ENCODE measurements around the gene ANG.
"Not testable (repeated sequence)": the region's sequence is repeated elsewhere in the genome, so short reads cannot be mapped to it uniquely, and the experiment has no call there.

ANG gene

DNA sequence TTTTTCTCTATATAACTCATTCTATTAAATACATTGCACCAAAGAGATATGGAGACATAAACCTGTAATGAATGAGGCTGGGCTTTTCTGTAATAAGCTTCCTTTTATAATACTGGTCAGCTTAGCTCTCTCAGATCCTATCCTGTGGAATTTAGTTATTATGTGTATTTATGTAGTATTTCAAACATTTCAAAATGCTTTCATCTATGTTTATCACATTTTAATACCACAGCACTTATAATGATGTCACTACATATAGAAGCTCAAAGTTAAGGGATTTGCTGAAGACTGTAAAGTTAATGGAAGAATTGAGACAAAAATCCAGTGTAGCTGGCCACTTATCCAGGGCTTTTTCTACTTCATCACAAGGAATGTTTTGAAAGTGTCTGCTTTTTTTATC is 11.4 kb downstream of the ANG start:
- DNase-seq (ENCODE audit: low read depth), result no peak

DNA sequence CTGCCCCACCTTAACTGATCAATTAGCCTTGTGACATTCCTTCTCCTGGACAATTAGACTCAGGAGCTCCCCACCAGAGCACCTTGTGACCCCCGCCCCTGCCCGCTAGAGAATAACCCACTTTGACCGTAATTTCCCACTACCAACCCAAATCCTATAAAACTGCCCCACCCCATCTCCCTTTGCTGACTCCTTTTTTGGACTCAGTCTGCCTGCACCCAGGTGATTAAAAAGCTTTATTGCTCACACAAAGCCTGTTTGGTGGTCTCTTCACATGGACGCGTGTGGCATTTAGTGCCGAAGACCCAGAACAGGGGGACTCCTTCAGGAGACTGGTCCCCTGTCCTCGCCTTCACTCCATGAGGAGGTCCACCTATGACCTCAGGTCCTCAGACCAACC is 12.4 kb downstream of the ANG start:
- not testable (repeated sequence) for DNase-seq (ENCODE audit: low read depth)

DNA sequence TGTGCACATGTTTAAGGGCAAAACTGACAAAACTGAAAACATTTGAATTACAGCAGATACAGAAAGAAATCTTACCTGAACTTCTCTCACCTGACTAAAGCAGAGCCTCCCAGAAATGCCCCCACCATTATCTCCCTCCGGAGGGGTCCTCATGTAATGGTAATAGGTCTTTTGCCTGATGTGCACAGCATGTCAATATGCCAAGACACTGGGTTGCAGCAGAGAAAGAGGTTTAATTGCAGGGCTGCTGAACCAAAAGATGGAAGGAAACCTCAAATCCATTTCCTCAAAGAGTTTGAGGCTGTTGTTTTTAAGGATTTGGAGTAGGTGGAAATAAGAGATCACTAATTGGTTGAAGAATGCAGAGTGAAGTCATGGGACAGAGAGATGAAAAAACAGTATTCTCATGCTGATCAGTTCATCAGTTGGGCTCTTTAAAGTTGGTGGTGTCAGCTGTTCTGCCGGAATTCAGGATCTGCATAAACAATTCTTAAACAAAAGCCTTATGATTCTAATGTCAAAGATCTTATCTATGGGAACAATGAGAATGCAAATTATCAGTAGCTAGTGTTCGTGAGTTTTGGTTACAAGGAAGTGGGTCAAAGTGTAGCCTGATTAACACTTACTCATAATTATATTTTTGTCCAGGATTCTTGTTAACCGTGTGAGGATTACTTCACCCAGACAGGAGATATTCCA is 18.2 kb downstream of the ANG start:
- DNase-seq (ENCODE audit: low read depth), result no peak

DNA sequence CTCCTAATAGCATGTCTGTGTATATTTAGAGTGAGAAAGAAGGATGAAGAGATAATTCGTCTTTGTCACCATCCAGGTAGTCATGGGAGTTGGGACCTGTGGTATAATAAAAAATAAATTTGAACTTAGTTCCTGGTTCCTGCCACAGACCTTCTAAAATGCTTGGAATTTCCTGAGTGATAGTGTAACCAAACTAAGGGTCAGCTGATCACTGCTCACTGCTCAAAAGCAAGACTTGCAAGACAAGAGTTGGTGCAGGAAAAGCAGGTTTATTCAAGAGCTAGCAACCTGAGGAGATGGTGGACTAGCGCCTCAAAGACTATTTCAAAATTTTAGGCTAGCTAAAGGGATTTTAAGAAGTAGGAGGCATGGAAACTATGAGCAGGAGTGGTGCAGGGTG is 19.1 kb downstream of the ANG start:
- DNase-seq (ENCODE audit: low read depth), result no peak

DNA sequence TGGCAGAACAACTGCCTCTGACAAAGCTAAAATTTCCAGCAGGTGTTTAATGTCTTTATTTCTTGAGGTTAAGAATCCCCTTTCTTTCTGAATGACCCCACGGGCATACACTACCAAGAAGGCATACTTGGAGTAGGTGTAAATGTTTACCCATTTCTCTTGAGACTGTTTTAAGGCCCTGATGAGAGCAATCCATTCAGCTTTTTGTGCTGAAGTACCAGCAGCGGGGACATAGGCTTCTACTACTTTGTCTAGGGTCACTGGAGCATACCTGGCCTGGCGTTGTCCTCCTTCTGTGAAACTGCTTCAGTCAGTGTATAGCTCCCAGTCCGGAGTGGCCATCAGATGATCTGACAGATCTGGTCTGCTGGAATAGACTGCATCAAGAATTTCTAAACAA is 22.7 kb downstream of the ANG start:
- DNase-seq (ENCODE audit: low read depth), result no peak

DNA sequence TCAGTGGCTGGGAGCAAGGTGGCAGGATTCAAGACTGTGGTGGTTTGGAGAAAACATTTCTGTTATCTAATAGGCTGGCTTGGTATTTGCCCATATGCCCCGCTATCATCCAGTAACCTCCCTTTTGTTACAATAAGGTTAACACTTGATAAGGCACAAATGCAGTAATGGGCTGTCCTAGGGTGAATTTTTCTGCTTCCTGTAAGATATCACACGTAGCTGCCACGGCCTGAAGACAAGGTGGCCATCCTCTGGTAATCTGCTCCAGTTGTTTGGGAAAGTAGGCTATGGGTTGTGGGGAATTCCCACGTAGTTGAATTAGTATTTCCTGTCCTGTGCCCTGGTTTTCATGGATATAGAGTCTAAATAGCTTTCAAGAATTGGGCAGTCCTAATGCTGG is 23.1 kb downstream of the ANG start:
- no peak for DNase-seq (ENCODE audit: low read depth)

DNA sequence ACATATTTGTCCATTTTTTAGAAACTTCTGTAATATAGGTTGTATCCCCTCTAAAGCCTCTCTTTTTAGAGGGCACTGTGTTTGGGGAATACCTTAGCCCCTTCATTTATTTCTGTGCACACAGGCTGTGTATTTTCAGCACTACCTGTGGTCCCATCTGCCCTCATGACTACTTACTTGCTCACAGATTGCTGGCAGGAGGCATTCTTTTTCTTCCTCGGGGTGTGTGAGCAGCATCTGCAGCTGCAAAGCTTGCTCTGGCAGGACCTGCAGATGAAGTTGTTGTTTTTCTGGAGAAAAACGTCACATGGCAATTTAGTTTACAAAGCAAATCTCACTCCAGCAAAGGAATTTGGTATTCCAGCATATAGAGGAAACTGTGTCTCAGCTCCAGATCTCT is 24.3 kb downstream of the ANG start:
- DNase-seq (ENCODE audit: low read depth), result no peak

DNA sequence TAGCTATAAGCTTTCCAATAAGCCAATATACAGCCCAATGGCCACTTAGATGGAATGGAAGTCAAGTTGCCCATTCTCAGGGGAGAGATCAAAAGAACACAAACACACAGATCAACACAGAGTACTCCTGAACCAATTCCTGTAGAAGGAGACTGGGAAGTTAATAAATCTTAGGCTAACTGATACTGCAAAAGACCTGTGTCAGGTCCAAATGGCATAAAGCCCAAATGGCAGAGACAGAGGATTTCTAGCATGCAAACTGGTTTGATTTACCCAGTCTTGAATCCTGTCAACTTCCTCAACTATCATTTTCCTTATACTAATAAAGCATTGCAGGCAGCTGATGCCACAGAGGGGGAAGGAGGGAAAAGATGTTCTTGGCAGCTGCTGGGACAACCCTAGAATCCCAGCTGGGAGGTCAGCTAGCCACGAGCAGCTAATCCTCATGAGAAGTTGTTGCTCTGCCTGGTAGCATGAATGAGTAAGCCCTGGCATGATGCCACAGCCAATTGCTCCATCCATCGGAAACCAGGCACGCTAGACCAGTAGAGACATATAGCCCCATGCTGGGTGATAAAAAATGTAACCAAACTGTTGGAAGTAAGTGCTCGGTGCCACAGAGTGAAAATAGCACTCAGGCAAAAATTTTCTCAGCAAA is 26.2 kb downstream of the ANG start:
- no peak for DNase-seq (ENCODE audit: low read depth)

DNA sequence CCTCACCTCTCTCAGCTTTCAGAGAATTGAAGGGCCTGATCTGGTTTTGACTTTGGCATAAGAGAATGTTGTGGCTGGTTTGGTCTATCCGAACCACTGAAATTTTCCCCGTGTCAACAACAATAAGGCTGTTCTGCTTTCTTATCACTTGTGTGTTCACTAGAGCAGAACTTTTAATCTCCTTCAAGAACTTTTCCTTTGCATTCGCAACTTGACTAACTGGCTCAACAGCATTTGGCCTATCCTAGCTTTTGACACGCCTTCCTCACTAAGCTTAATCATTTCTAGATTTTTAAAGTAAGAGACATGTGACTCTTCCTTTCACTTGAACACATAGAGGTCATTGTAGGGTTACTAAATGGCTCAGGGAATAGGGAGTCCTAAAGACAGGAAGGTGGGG is 31.2 kb downstream of the ANG start:
- DNase-seq (ENCODE audit: low read depth), result no peak

DNA sequence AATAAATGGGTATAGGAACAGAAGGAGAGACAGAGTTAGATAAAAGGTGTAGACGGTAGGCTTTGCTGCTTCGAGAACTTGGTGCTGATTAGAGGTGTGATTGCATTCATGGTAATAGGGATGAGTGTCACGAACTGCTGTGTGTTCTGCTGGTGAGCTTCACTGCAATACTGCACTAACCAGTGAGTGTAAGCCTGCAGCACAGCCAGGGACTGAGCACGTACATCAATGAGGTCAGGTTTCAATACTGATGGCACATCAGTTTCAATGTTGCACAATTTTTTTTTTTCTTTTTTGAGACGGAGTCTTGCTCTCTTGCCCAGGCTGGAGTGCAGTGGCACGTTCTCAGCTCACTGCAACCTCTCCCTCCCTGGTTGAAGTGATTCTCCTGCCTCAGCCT is 32.2 kb downstream of the ANG start:
- DNase-seq (ENCODE audit: low read depth), result no peak

DNA sequence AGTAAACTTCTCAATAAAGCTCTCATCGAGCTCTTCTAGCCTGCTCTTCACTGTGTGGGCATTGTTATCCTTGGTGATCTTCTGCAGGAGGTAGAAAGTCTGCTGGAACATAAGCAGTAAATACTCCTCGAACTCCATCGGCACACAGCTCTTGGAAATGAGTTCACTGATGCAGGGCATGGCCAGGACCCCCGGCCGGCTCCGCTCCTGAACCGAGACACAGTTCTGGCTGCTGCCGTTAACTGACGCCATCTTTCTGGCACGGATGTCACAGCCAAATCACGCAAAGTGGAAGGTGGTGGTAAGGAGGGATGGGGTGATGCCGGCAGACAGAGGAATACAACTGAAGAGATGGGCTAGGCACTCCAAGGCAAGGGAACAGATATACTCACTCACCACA is 33.5 kb downstream of the ANG start:
- no peak for DNase-seq (ENCODE audit: low read depth)

DNA sequence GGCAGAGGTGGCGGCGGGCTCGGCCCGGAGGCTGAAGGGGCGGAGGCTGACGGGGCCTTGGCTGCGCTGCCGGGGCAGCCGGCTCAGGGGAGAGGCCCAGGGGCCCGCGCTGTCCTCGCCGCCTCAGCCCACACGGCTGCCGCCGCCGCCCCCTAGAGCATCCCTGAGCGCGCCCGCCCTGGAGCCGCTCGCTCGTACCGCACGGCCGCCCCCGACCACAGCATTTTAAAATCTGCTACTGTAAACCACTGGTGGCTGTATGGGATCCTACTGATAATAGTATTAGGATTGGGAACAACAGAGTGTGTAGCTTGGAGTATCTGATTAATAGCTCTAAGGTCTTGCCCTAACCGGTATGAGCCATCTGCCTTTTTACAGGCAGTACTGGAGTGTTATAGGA is 34.9 kb downstream of the ANG start:
- DNase-seq (ENCODE audit: low read depth), result no peak

DNA sequence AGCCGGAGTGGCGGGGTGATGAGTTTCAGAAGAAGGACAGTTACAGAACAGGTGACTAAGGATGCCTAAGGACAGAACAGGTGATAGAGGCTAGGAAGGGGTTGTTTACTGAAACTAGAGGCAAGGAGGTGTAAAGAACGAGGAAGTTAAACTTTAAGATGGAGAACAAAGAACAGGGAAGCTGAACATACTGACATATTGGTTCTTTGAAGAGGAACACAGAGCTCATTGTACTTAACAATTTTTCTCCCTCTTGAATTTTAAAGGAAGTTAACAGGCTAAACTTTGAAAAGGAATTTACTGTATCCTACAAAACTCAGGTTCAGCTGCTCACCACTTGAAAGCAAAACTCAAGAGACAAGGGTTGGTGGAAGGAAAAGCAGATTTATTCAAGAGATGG is 37.6 kb downstream of the ANG start:
- not testable (repeated sequence) for DNase-seq (ENCODE audit: low read depth)

DNA sequence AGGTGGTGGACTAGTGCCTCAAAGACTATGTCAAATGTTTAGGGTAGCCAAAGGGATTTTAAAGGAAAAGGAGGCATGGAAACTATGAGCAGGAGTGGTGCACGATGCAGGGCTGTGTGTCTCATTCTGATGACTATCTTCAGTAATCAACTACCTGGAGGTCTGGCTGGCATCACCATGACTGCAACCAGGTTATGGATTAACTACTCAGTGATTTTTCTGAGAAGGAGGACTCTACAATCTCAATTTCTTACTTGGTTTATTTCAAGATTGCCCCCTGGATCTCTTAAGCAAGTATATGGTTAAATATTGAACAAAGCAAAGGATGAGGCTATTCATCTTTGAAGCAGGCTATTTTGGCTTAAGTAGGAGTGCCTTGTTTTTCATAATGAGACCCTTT is 38.0 kb downstream of the ANG start:
- no peak for DNase-seq (ENCODE audit: low read depth)

DNA sequence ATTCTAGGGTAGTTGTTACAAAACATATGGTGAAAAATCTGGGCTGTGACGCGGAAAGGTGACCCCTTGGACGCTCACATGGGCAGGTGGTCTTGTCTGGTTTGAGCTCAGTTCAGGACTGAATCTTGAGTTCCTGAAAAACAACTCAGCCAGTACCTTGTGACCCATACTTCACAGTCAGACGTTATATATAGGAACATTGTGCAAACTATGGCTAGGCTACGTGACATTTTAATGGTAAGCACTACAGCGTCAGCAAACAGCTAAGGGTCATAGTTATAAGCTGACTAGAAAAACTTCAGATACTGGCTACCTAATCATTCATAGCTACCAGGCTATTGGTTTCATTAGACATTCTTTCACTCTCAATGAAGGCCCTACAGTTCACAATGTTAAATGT is 42.3 kb downstream of the ANG start:
- no peak for DNase-seq (ENCODE audit: low read depth)

DNA sequence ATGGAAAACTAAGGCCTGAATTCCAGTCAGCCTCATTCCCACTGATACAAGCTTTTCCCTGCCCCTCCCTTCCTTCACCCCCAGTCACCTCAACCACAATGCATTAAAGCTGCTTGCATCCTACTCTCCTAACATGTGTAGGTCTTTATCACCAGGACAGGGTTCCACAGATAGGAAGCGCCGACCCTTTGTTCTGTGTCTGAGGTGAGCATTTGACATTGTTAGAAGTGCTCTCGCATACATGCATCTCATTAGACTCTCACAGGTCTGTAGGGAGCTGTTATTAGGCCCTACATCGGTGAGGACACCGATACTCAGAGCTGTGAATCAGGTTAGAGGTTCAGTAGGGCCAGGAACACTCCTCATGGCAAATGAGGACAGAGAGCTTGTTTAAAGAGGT is 43.9 kb downstream of the ANG start:
- no peak for DNase-seq (ENCODE audit: low read depth)

DNA sequence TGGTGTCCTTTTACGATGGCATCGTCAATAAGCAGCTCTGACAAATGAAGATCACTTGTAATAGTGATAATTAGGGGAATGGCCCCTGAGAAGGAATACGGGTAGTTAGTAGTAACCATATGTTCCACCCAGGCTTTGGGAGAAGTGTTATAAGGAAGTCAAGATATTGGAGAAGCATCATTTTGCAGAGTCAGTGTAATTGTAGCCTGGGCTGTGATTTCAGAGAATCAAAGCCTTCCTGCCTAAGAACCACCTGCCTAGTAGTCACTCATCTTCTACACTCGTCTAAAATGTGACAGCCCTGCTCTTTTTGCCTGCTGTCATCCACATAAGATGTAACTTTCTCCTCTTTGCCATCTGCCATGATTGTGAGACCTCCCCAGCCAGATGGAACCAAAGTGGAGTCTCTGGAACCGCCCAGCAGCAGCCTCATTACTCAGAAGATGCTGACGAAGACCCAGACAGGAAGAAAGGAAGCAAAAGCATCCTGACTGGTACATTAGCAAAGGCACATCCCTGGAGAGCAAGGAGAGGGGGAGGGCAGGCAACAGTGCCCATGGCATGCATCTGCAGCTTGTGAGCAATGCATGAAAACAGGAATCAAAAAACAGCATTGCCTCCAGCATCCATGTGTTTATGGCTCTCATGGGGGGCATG is 44.5 kb downstream of the ANG start:
- no peak for DNase-seq (ENCODE audit: low read depth)

DNA sequence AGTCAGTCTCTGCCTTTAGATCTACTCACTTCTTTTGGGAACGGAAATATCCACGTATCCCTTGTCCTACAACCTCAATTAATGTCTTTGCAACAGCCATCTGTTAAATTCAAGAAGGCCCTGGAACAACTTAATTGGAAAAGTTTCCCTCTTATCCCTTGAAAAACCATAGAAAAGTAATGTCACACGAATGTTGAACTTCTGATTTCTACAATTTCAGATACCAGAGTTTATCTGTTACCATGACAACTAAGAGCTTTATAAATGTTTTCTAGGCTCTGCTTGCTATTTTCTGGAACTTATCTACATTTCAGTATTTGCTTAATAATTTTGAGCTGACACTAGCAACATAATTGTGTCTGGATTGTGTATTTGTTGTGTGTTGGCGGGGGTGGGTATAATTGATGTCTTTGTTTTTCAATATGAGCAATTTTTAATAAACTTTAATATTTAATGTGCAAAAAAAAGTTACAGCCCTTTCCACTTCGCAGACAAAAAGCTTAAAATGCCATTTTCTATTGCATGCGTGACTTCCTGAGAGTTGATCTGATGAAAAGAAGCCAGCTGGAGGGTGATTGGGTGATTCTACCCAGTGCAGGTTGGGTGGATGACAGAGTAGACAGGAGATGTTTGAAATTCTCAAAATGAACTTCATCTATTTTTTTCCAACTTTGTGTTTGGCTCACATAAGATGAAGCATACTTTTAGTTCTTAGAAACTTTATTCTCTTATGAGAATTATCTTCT is 45.3 kb downstream of the ANG start:
- no peak for DNase-seq (ENCODE audit: low read depth)

DNA sequence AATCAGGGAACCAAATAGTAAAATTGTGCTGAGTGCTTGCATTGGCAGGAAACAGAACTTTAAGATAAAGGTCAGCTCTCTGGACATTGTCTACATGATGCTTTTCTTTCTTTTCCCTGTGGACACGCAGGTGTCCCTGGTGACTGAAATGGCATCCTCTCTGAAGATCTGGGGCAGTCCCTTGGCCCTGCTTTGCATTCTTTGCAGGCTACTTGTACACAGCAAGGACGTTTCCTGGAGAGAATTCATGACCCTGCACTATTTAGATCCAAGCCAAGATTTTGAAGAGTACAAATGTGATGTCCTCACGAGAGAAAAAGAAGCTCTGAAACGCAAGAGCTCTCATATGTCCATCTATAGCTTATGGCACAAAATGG is 45.9 kb downstream of the ANG start:
- no peak for DNase-seq (ENCODE audit: low read depth)

DNA sequence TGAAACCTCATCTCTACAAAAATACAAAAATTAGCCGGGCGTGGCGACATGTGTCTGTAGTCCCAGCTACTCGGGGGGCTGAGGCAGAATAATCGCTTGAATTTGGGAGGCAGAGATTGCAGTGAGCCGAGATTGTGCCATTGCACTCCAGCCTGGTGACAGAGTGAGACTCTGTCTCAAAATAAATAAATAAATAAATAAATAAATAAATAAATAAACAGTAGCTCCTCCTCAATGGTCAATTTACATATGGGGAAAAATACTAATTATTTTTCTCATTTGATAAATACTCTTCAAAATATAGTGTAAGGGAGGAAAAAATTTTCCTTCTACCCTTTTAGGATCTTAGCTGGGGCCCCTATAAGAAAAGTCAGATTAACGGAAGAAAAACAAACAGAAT is 49.7 kb downstream of the ANG start:
- DNase-seq (ENCODE audit: low read depth), result not testable (repeated sequence)

DNA sequence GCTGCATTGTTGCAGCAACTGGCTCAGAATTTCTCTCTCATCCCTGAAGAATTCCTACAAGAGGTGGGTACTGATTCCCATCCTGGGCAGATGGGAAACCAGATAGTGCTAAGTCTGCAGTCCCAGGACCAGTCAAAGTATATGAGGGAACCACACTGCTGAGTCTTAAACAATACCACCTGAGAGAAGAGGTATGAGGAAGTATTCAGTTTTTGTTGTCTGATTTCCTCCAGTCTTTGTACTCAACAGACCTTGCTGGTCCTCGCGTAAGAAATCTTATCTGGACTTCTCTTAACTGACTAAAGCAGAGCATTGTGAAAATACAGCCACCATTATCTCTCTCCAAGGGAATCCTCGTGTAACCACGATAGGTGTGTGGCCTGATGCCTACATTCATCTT is 53.6 kb downstream of the ANG start:
- no peak for DNase-seq (ENCODE audit: low read depth)

DNA sequence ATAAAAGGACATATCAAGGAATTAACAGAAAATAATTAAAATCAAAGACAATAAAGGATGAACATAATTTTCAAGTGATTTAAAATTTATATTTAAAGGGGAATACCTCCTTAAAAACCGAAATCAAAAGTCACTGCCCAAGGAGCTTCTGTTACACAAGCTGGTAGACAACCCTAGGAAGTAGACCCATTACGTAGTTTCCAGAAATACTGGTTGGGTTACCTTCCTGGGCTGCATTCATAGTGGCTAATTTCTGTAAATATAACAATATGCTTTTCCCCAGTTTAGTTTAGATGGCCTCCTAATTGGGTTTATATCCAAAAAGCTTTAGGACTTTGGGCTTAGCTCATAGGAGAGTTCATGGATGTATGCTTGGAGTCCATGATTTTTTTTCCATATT is 55.0 kb downstream of the ANG start:
- no peak for DNase-seq (ENCODE audit: low read depth)

Measured in GM04504 (cell line).